Heart left ventricle (tissue), 16 donors: ENCODE measurements around the gene TM2D1. TPM values are rescaled to one million over a fixed set of nuclear protein-coding genes. Genes with fewer than 3 reads are reported as not detected.

Experiments used
- ATAC-seq, 4 donors: fragments of 200-7000 bp; cut with Tn5 transposase; one replicate each; pipeline ENCODE4 v1.9.1; 2020 to 2022; ENCODE audit warnings: moderate library complexity in 4 of 4, mild to moderate bottlenecking in 3 of 4, moderate number of reproducible peaks in 1 of 4
- DNase-seq, 5 donors: peaks; one replicate each; pipeline ENCODE4 v3.0.0-alpha.2; 2020
- H3K27ac ChIP-seq, 12 donors: fragments of 200-600 bp; sonication (generic) in 4 of 12; one replicate each; pipeline versions ENCODE4 v1.5.0 to v1.8.0; 2016 to 2022; ENCODE audit warnings: mild to moderate bottlenecking in 2 of 12
- H3K27me3 ChIP-seq, 9 donors: fragments of 200-600 bp; sonication (generic) in 2 of 9; one replicate each; pipeline versions ENCODE4 v1.5.1 to v1.8.0; 2016 to 2022; ENCODE audit warnings: mild to moderate bottlenecking in 3 of 9
- H3K36me3 ChIP-seq, 9 donors: fragments of 200-600 bp; sonication (generic) in 2 of 9; one replicate each; pipeline versions ENCODE4 v1.5.0 to v1.8.0; 2018 to 2022; ENCODE audit warnings: mild to moderate bottlenecking in 2 of 9
- H3K4me1 ChIP-seq, 12 donors: fragments of 200-600 bp; sonication (generic) in 4 of 12; one replicate each; pipeline versions ENCODE4 v1.5.0 to v1.8.0; 2016 to 2022; ENCODE audit warnings: mild to moderate bottlenecking in 3 of 12
- H3K4me3 ChIP-seq, 12 donors: fragments of 200-600 bp; sonication (generic) in 4 of 12; one replicate each; pipeline versions ENCODE4 v1.5.0 to v1.8.0; 2017 to 2022; ENCODE audit warnings: mild to moderate bottlenecking in 9 of 12, moderate library complexity in 4 of 12
- H3K9me3 ChIP-seq, 12 donors: fragments of 200-600 bp; sonication (generic) in 4 of 12; one replicate each; pipeline versions ENCODE4 v1.5.0 to v1.8.0; 2016 to 2022; ENCODE audit warnings: mild to moderate bottlenecking in 1 of 12
- POLR2A ChIP-seq, 2 donors: fragments of 450-650 bp; IDR thresholded peaks; one replicate each; pipeline ENCODE4 v1.6.1; 2017; ENCODE audit warnings: antibody characterized with exemption in 2 of 2, mild to moderate bottlenecking in 2 of 2, moderate library complexity in 2 of 2
- WGBS, 4 donors: extraction: QIAGEN DNeasy Blood & Tissue Kit in 2 of 4; methylation state at CpG; one replicate each; pipeline versions ENCODE4 v1.1.5 to v1.1.7; 2013 to 2018; 5-methylcytosine and 5-hydroxymethylcytosine counted together
- intact Hi-C, 10 donors: fragments of 100-400 bp; cut with DNase I; formaldehyde crosslinking; loops; one replicate each; pipeline versions ENCODE4 v1.11.1 to v1.14.2; 2022
- polyA plus RNA-seq, 2 donors: library from polyadenylated mRNA; stranded (reverse); fragments of 200-250 nt; gene quantifications; one replicate each; pipeline ENCODE4 v1.2.3, GENCODE V29; 2013
- total RNA-seq, 9 donors: library from RNA; depleted of rRNA in 2 of 9; stranded (reverse); fragments of >200 nt in 2 of 9; fragmentation: NEBNext Ultra II Directional in 3 of 9; extraction: Animal tissue kit (Norgen Biotek cat#: 25700) in 3 of 9; gene quantifications; one replicate each; pipeline versions ENCODE4 v1.1.0 to v1.2.4, GENCODE V29; 2016 to 2023
- TF ChIP-seq, protein P1 (sequence below), 12 donors: fragments of 200-600 bp; sonication (generic) in 4 of 12; IDR thresholded peaks; one replicate each; pipeline versions ENCODE4 v1.5.0 to v1.8.0; 2018 to 2022; ENCODE audit warnings: antibody characterized with exemption in 12 of 12, mild to moderate bottlenecking in 5 of 12
- donor health status: ischemic (EF 13 %, LVEDD 7.1; RV severe dilation, severe dysfunction).
- donor health status: healthy with polysubstance abuse.
- donor health status: DM: no; HTN: yes; CAD: no.
- donor health status: DM: no; HTN: no; CAD: no.
- donor health status: ischemic (EF 25% LVEDD 6.9; RV normal size, moderate dysfunction).
- donor health status: ischemic (EF 25% LVEDD 5.7; RV mildly dilated, moderate dysfunction).
- donor health status: healthy.
- donor health status: DM: yes; HTN: yes; CAD: no.
- donor health status: ischemic (EF 35%, LVEDD 5.7; RV mildly dilated, moderate dysfunction).
- donor health status: nonischemic (EF 11% LVEDD 7.7; RV severe dilation, severe dysfunction).
- donor health status: DM: yes; HTN: yes; CAD: no.
- donor health status: PGD.
- donor health status: ischemic (EF 29% LVEDD 5.4; RV normal size, mild dysfunction).
- donor health status: nonischemic (EF 23%, LVEDD 6.1; RV moderate dilation, normal function).

TM2D1 gene
- total and polyA plus RNA-seq, 11 donors, result 10.2 to 44.0 (median 34.4) TPM

DNA sequence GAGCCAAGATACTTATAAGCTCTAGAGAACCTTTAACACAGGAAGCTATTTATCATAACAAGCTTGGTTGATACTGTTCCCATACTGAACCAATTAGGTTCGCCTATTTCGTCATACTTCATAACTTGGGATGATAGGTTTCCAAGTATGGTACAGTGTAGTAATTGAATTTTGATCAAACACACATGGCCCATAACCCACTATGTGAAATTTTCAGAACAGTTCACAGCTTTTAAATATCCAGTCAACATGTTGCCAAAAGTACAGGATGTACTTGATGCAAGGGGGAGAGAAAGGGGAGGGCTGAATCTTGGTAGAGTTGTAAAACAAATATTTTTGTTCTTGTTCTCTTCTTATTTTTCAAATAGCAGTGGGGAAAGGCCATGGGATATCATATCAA is 86.6 kb downstream of the TM2D1 start:
- DNase-seq (no peak), ATAC-seq (peak; percentile 59 to 83 (median 78))
- Histone ChIP-seq H3K36me3 (no peaks in the 10 kb centered on the region), H3K9me3 (no peaks in the 10 kb centered on the region), H3K27me3 (no peaks in the 10 kb centered on the region), H3K4me1 (peaks cover 0 to 46% (median 10%) of the 10 kb centered on the region in 12 donors), H3K4me3 (no peak overlapping the region), H3K27ac (peak overlapping the region in 9 of 12 donors; percentile 48 to 88 (median 68))
- TF ChIP-seq POLR2A (IDR thresholded peaks at IDR 0.05), result no peak
- TF ChIP-seq, protein P1, sequence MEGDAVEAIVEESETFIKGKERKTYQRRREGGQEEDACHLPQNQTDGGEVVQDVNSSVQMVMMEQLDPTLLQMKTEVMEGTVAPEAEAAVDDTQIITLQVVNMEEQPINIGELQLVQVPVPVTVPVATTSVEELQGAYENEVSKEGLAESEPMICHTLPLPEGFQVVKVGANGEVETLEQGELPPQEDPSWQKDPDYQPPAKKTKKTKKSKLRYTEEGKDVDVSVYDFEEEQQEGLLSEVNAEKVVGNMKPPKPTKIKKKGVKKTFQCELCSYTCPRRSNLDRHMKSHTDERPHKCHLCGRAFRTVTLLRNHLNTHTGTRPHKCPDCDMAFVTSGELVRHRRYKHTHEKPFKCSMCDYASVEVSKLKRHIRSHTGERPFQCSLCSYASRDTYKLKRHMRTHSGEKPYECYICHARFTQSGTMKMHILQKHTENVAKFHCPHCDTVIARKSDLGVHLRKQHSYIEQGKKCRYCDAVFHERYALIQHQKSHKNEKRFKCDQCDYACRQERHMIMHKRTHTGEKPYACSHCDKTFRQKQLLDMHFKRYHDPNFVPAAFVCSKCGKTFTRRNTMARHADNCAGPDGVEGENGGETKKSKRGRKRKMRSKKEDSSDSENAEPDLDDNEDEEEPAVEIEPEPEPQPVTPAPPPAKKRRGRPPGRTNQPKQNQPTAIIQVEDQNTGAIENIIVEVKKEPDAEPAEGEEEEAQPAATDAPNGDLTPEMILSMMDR (IDR thresholded peaks at IDR 0.05), result no peak
- intact Hi-C loops, result loop anchor here in 2 of 10 donors (5.0 to 10.0 kb wide), 2 partner anchors 183 to 186 kb away; no protein-coding TSS in a partner anchor
- 73 to 80% (median 78%) methylated on average over 2 of the region's 2 CpGs for WGBS, 4 donors

DNA sequence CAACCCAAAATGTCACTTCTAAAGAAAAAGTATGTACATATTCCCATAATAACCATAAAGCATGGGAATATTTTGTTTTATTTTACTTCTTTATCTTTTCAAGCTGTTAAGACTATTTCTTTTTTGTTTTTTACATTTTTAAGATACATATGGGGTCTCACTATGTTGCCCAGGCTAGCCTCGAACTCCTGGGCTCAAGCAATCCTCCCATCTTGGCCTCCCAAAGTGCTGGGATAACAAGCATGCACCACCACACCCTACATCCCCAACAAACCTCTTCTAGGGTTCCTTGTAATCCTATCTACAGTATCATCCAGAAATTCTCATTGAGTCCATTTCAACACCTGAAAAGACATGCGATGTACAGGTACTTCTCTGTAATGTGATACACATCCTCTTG is 87.5 kb downstream of the TM2D1 start:
- H3K9me3 ChIP-seq, result no peaks in the 10 kb centered on the region
- intact Hi-C loops, result loop anchor here in 2 of 10 donors (5.0 to 10.0 kb wide), 2 partner anchors 183 to 185 kb away; no protein-coding TSS in a partner anchor
- H3K4me1 ChIP-seq, result peaks cover 0 to 45% (median 10%) of the 10 kb centered on the region in 12 donors
- no peaks in the 10 kb centered on the region for H3K27me3 ChIP-seq
- no peaks in the 10 kb centered on the region for H3K36me3 ChIP-seq
- H3K4me3 ChIP-seq, result no peak overlapping the region
- H3K27ac ChIP-seq, result peak overlapping the region in 10 of 12 donors; percentile 10 to 83 (median 58)
- ATAC-seq (no peak), DNase-seq (no peak)
- 95 to 96% (median 95%) methylated on average over 2 of the region's 2 CpGs for WGBS, 4 donors
- TF ChIP-seq, protein P1 (IDR thresholded peaks at IDR 0.05), result no peak
- TF ChIP-seq POLR2A (IDR thresholded peaks at IDR 0.05), result no peak

DNA sequence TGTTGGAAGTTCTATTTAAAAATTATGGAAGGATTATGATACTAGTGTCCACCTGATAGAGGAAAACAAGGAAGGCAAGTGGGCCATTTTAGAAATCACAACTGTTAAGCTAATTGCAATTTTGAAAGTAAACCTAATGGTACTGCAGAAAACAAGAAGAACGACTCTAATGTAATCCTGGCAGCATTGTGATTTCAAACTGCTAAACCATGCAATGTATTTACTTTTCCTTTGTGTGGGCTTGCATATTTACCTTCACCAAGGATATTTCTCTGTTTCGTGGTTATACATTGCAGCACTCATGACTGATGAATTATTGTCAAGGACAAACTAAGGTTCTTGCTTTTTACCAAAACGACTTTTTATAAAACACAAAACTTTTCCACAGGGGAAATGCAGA is 88.1 kb downstream of the TM2D1 start:
- whole genome bisulfite sequencing, 4 donors, result 64 to 73% (median 67%) methylated on average over 3 of the region's 3 CpGs
- TF ChIP-seq POLR2A (IDR thresholded peaks at IDR 0.05), result no peak
- TF ChIP-seq, protein P1 (IDR thresholded peaks at IDR 0.05), result no peak
- DNase-seq (no peak), ATAC-seq (no peak)
- Histone ChIP-seq H3K27me3 (no peaks in the 10 kb centered on the region), H3K27ac (peak overlapping the region in 3 of 12 donors; percentile 6 to 81 (median 62)), H3K36me3 (no peaks in the 10 kb centered on the region), H3K4me1 (peaks cover 0 to 39% (median 9%) of the 10 kb centered on the region in 12 donors), H3K4me3 (no peak overlapping the region), H3K9me3 (no peaks in the 10 kb centered on the region)
- intact Hi-C loops, result loop anchor here in 2 of 10 donors (5.0 to 10.0 kb wide), 2 partner anchors 182 to 185 kb away; no protein-coding TSS in a partner anchor

DNA sequence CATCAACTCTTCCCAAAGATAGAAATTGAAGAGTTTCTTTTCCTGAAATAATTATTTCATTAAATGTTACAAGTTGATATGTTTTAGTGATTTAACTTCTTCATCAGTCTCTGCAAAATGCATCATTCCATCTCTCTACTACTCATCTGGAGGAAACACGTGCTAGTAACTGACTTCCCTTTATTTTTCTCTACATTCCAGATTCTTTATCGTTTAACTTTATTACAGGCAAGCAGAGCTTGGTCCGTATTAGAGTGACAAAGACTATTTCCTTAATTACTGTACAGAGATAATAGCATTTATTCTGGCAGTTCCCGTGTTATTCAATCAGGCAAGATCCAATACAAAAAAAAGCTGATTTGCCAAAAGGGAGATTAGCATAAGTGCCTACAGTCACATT is 88.6 kb downstream of the TM2D1 start:
- peak overlapping the region in 2 of 12 donors; percentile 6 to 81 for H3K27ac ChIP-seq
- DNase-seq (no peak), ATAC-seq (no peak)
- no peak for TF ChIP-seq POLR2A (IDR thresholded peaks at IDR 0.05)
- TF ChIP-seq, protein P1 (IDR thresholded peaks at IDR 0.05), result no peak
- intact Hi-C loops, result loop anchor here in 2 of 10 donors (5.0 to 10.0 kb wide), 2 partner anchors 182 to 184 kb away; no protein-coding TSS in a partner anchor
- H3K36me3 ChIP-seq, result no peaks in the 10 kb centered on the region
- 46 to 54% (median 48%) methylated on average over 4 of the region's 4 CpGs for WGBS, 4 donors
- H3K27me3 ChIP-seq, result no peaks in the 10 kb centered on the region
- no peak overlapping the region for H3K4me3 ChIP-seq
- peaks cover 0 to 34% (median 9%) of the 10 kb centered on the region in 12 donors for H3K4me1 ChIP-seq
- H3K9me3 ChIP-seq, result no peaks in the 10 kb centered on the region
